Activated T-cell treated with anti-CD3 and anti-CD28 coated beads, Interleukin-2, amount 50 U/mL, for 24 hours (primary cell): ENCODE measurements around the gene DHRS1.

Experiments used
- DNase-seq: peaks from one replicate; pipeline ENCODE4 v3.0.0-alpha.2; 2020
- H3K27ac Mint-ChIP-seq: 2 replicates; pipeline ENCODE4 v1.8.0; 2020; ENCODE audit warnings: mild to moderate bottlenecking, mixed read lengths
- H3K27me3 Mint-ChIP-seq: 2 replicates; pipeline ENCODE4 v1.8.0; 2020; ENCODE audit warnings: mixed read lengths
- H3K36me3 Mint-ChIP-seq: 2 replicates; pipeline ENCODE4 v1.8.0; 2020; ENCODE audit warnings: low read depth, mixed read lengths
- H3K4me1 Mint-ChIP-seq: 2 replicates; pipeline ENCODE4 v1.8.0; 2020; ENCODE audit warnings: low read depth, mixed read lengths
- H3K4me3 Mint-ChIP-seq: 2 replicates; pipeline ENCODE4 v1.8.0; 2020; ENCODE audit warnings: mild to moderate bottlenecking, moderate library complexity, mixed read lengths
- H3K9me3 Mint-ChIP-seq: 2 replicates; pipeline ENCODE4 v1.8.0; 2020; ENCODE audit warnings: mixed read lengths

The DHRS1 gene

DNA sequence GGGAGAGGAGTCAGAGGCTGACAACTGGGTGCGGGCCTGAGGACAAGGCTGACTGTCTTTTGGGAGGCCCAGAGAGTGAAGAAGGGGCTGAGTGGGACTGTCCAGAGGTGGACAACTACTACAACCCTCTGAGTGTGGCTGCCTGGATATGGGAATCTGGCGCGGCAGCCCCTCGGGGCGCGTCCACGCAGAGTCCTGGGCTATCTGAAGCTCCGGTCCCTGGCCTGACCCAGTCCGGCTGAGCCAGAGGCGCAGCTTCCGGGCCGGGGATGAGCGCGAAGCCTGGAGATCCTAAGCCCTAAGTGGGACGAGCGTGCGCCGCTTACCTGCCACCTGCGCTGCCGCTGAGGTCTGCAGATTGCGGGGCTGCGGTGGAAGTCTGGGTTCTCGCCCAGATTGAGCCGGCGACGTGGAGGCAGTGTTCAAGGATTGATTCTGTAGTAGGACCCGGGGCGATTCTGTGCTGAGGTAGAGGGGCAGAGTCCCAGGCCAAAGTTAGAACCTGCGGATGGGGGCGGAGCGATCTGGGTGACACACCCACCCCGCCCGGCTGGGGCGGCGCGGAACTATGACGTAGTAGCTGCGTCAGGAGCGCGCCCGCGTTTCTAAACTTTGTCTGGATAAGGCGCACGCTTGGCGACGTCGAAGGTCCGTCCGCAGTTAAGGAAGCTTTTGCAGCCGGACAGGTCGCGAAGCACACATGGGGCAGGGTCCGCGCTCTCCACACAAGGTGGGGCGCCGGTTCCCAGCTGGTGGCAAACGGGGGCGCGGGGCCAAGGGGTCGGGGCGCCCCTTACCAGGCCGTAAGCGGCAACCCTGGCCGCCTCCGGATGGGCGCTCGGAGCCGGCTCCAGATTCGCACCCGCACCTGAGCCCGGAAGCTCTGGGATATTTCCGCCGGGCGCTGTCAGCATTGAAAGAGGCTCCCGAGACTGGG, at the start of gene DHRS1, which contains the start of gene NOP9:
Gene DHRS1 (minus strand): TSS at position 526 of the 937 bp plus-strand sequence. CDS start 674 bp downstream, outside the sequence.
Gene NOP9 (plus strand): TSS at position 596 of the 937 bp plus-strand sequence. CDS start 105 bp downstream, at position 701.
- H3K9me3 Mint-ChIP-seq: no peaks in the 10 kb centered on the region
- peak within 1 kb of the TSS; percentile 96 for H3K27ac Mint-ChIP-seq
- peaks cover 75% of the 10 kb centered on the region for H3K36me3 Mint-ChIP-seq
- H3K4me1 Mint-ChIP-seq: peaks cover 60% of the 10 kb centered on the region
- no peaks in the 10 kb centered on the region for H3K27me3 Mint-ChIP-seq
- DNase-seq: peak; percentile 97
- H3K4me3 Mint-ChIP-seq: peak within 1 kb of the TSS; percentile 92

DNA sequence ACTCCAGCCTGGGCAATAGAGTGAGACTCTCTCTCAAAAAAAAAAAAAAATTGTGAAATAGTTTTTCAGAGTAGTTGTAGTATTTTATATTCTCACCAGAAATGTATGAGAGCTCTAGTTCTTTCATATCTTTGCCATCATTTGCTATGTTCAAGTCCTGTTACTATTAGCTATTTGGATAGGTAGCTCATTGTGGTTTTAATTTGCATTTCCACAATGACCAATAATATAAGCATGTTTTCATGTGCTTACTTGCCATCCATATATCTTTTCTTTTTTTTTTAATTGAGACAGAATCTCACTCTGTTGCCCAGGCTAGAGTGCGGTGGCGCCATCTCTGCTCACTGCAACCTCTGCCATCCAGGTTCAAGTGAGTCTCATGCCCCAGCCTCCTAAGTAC, 48.6 kb upstream of the DHRS1 start:
- no peak overlapping the region for H3K4me3 Mint-ChIP-seq
- no peaks in the 10 kb centered on the region for H3K36me3 Mint-ChIP-seq
- no peaks in the 10 kb centered on the region for H3K4me1 Mint-ChIP-seq
- DNase-seq: no peak
- H3K9me3 Mint-ChIP-seq: no peaks in the 10 kb centered on the region
- H3K27me3 Mint-ChIP-seq: peaks cover 66% of the 10 kb centered on the region
- H3K27ac Mint-ChIP-seq: no peak overlapping the region

GRCh38 chr14:24347134-24347533, 47.6 kb upstream of the DHRS1 start:
- Mint-ChIP-seq H3K27me3 (peaks cover 59% of the 10 kb centered on the region), H3K4me3 (no peak overlapping the region), H3K27ac (no peak overlapping the region)

GRCh38 chr14:24343795-24344660, 44.4 kb upstream of the DHRS1 start:
- peaks cover 32% of the 10 kb centered on the region for H3K27me3 Mint-ChIP-seq

More at GRCh38 chr14:24347134-24347533, 47.6 kb upstream of the DHRS1 start:
- DNase-seq: no peak
- Mint-ChIP-seq H3K36me3 (no peaks in the 10 kb centered on the region), H3K9me3 (no peaks in the 10 kb centered on the region), H3K4me1 (no peaks in the 10 kb centered on the region)

DNA sequence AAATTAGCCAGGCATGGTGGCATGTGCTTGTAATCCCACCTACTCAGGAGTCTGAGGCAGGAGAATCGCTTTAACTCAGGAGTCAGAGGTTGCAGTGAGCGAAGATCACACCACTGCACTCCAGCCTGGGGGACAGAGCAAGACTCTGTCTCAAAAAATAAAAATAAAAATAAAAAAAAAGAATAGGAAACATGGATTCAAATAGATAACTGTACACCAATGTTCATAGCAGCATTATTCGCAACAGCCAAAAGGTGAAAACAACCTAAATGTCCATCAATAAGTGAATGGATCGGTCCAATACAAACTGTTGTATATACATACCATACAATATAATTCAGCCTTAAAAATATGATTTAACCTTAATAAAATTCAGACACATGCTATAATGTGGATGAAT, 43.3 kb upstream of the DHRS1 start:
- no peaks in the 10 kb centered on the region for H3K9me3 Mint-ChIP-seq
- H3K4me1 Mint-ChIP-seq: peaks cover 23% of the 10 kb centered on the region
- peaks cover 7% of the 10 kb centered on the region for H3K36me3 Mint-ChIP-seq
- no peak overlapping the region for H3K4me3 Mint-ChIP-seq
- H3K27ac Mint-ChIP-seq: no peak overlapping the region
- H3K27me3 Mint-ChIP-seq: peaks cover 29% of the 10 kb centered on the region
- no peak for DNase-seq

More at GRCh38 chr14:24343795-24344660, 44.4 kb upstream of the DHRS1 start:
- Mint-ChIP-seq H3K27ac (no peak overlapping the region), H3K36me3 (peaks cover 3% of the 10 kb centered on the region), H3K4me3 (no peak overlapping the region), H3K9me3 (no peaks in the 10 kb centered on the region), H3K4me1 (peaks cover 11% of the 10 kb centered on the region)
- DNase-seq: no peak

GRCh38 chr14:24340606-24341005, 41.0 kb upstream of the DHRS1 start:
- Mint-ChIP-seq H3K27ac (no peak overlapping the region), H3K36me3 (peaks cover 20% of the 10 kb centered on the region), H3K27me3 (peaks cover 25% of the 10 kb centered on the region), H3K9me3 (no peaks in the 10 kb centered on the region), H3K4me3 (no peak overlapping the region), H3K4me1 (peaks cover 24% of the 10 kb centered on the region)
- DNase-seq: no peak

GRCh38 chr14:24339284-24340151, 39.9 kb upstream of the DHRS1 start, which contains the start of gene RIPK3:
TSS of gene RIPK3 (minus strand) at chr14:24339991. CDS start at chr14:24339826, 165 bp downstream.
- Mint-ChIP-seq H3K27me3 (peaks cover 28% of the 10 kb centered on the region), H3K36me3 (peaks cover 20% of the 10 kb centered on the region), H3K9me3 (no peaks in the 10 kb centered on the region), H3K4me3 (peak within 1 kb of the TSS; percentile 86), H3K4me1 (peaks cover 31% of the 10 kb centered on the region), H3K27ac (peak within 1 kb of the TSS; percentile 83)
- peak; percentile 81 for DNase-seq

- Mint-ChIP-seq H3K4me1 (peaks cover 36% of the 10 kb centered on the region), H3K9me3 (no peaks in the 10 kb centered on the region), H3K4me3 (peak overlapping the region; percentile 86), H3K27ac (no peak overlapping the region), H3K27me3 (peaks cover 30% of the 10 kb centered on the region), H3K36me3 (peaks cover 20% of the 10 kb centered on the region)
- DNase-seq: no peak
Measured at GRCh38 chr14:24338843-24339242, 39.3 kb upstream of the DHRS1 start.

- Mint-ChIP-seq H3K4me3 (no peak overlapping the region), H3K9me3 (no peaks in the 10 kb centered on the region), H3K27me3 (peaks cover 39% of the 10 kb centered on the region)
Measured at GRCh38 chr14:24337824-24338175, 38.2 kb upstream of the DHRS1 start.

DNA sequence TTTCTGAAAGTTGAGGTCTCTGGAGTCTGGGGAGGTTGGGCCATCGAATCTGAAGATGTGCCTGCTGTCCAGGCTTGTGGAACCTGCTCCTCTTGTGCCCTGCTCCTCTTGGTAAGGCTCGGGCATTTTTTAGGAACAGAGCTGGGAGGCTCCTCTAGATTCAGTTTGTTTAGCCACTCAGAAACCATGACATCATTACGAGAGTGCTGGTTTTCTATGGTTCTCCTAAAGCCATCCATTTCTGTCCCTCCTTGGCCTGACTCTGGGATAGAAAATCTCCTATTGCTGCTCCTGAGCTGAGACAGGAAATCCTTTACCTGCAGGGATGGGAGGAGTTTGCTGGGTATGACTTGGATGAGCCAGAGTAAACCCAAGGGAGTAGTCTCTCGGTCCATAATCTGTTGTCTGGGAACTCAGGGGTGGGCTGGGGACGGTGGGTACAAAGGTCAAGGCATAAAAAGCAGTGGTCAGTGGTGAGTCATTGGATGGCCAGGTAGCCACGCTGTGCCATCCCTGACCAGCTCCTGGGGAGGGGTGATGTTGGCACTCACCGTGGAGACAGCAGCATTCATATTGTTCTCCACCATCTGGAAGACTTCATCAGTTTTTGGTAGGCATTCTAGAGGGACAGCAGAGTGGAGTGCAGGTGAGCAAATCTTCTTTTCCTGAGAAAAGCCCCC, 37.7 kb upstream of the DHRS1 start:
- H3K4me3 Mint-ChIP-seq: no peak overlapping the region
- peaks cover 20% of the 10 kb centered on the region for H3K36me3 Mint-ChIP-seq
- H3K9me3 Mint-ChIP-seq: no peaks in the 10 kb centered on the region
- H3K27me3 Mint-ChIP-seq: peaks cover 40% of the 10 kb centered on the region
- peaks cover 49% of the 10 kb centered on the region for H3K4me1 Mint-ChIP-seq
- no peak for DNase-seq
- H3K27ac Mint-ChIP-seq: no peak overlapping the region

More at GRCh38 chr14:24337824-24338175, 38.2 kb upstream of the DHRS1 start:
- DNase-seq: no peak
- Mint-ChIP-seq H3K27ac (no peak overlapping the region), H3K36me3 (peaks cover 20% of the 10 kb centered on the region), H3K4me1 (peaks cover 44% of the 10 kb centered on the region)

DNA sequence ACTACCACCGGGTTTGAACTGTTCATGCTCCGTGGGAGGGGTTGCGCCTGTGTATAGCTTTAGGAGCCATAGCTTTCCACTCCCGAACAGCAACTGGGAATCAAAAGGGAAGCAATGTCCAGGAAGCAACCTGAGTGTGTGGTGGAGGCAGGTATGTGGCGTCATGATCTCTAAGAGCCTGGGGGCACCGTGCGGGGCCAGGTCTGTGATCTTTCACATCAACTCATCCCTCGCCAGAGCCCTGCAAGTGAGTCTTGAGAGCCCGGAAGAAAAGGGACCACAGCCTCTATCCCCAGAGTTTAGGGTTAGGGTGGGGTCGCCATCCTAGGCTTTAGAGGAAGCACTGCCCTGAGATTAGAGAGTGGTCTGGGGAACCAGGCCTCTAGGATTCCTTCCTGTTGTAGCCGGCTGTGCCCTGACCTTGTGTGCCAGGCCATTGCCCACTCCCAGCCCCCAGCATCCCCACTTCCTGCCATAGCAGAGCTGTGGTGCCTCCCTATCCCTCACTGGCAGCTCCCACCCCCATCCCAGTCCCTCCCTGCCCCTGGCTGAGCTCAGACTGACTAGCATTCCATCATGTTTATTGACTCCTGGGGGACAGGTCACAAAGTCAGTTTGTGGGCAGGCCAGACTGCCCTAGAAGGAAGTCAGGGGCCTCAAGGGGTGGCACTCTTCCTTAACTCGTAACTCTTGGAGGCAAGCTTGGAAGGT, 36.0 kb upstream of the DHRS1 start:
- peaks cover 56% of the 10 kb centered on the region for H3K4me1 Mint-ChIP-seq
- DNase-seq: no peak
- no peak overlapping the region for H3K4me3 Mint-ChIP-seq
- peaks cover 20% of the 10 kb centered on the region for H3K36me3 Mint-ChIP-seq
- no peak overlapping the region for H3K27ac Mint-ChIP-seq
- H3K27me3 Mint-ChIP-seq: peaks cover 42% of the 10 kb centered on the region
- H3K9me3 Mint-ChIP-seq: no peaks in the 10 kb centered on the region

- Mint-ChIP-seq H3K27ac (no peak within 1 kb of the TSS), H3K4me3 (peak within 1 kb of the TSS; percentile 66), H3K4me1 (peaks cover 56% of the 10 kb centered on the region), H3K9me3 (no peaks in the 10 kb centered on the region), H3K36me3 (peaks cover 19% of the 10 kb centered on the region), H3K27me3 (peaks cover 42% of the 10 kb centered on the region)
- DNase-seq: peak; percentile 66
Measured at GRCh38 chr14:24334431-24335291, 35.1 kb upstream of the DHRS1 start, which contains the start of gene ADCY4. TSS of gene ADCY4 (minus strand) at chr14:24335071. CDS start at chr14:24334652, 419 bp downstream.
